Neutrophil (primary cell): ENCODE measurements around the gene GYS1.

Experiments used
- H3K27ac ChIP-seq: fragments of 200-600 bp; sonication (generic); 2 replicates; pipeline ENCODE4 v1.5.1; 2016; ENCODE audit warnings: mild to moderate bottlenecking, moderate library complexity
- H3K27me3 ChIP-seq: fragments of 200-600 bp; sonication (generic); 2 replicates; pipeline ENCODE4 v1.6.0; 2016; ENCODE audit warnings: mild to moderate bottlenecking
- H3K36me3 ChIP-seq: fragments of 200-600 bp; sonication (generic); 2 replicates; pipeline ENCODE4 v1.5.1; 2017
- H3K4me1 ChIP-seq, 2 experiments: fragments of 200-600 bp in 1 of 2; sonication (generic) in 1 of 2; 1 replicate in 1 of 2; 2 replicates in 1 of 2; pipeline versions ENCODE4 v1.5.1 to v1.6.1; 2013 to 2016; ENCODE audit warnings: low read depth in 1 of 2, low read length in 1 of 2, mild to moderate bottlenecking in 1 of 2, moderate library complexity in 1 of 2; ENCODE audit not compliant: control insufficient read depth in 1 of 2, insufficient read depth in 1 of 2
- H3K4me3 ChIP-seq, 2 experiments: fragments of 200-600 bp in 1 of 2; sonication (generic) in 1 of 2; 1 replicate in 1 of 2; 2 replicates in 1 of 2; pipeline ENCODE4 v1.5.1; 2013 to 2016; ENCODE audit warnings: low read depth in 1 of 2, low read length in 1 of 2, mild to moderate bottlenecking in 1 of 2, moderate library complexity in 1 of 2
- H3K9me3 ChIP-seq: fragments of 200-600 bp; sonication (generic); 2 replicates; pipeline ENCODE4 v1.5.1; 2016
- CTCF ChIP-seq: fragments of 200-600 bp; sonication (generic); IDR thresholded peaks from 2 replicates; pipeline ENCODE4 v1.5.1; 2016; ENCODE audit warnings: antibody characterized with exemption

Gene GYS1

GRCh38 chr19:48968179-48968661 lies 24.9 kb downstream of the GYS1 start:
- peaks cover 49 to 53% of the 10 kb centered on the region in 2 experiments for H3K4me1 ChIP-seq
- H3K27ac ChIP-seq: peak overlapping the region; percentile 98
- H3K4me3 ChIP-seq: peak overlapping the region; percentile 89 to 100
- TF ChIP-seq CTCF: no peak
- no peaks in the 10 kb centered on the region for H3K9me3 ChIP-seq
- H3K27me3 ChIP-seq: no peaks in the 10 kb centered on the region
- peaks cover 54% of the 10 kb centered on the region for H3K36me3 ChIP-seq

- TF ChIP-seq CTCF: peak; percentile 12
- peak overlapping the region; percentile 98 for H3K27ac ChIP-seq
- peaks cover 50% of the 10 kb centered on the region for H3K36me3 ChIP-seq
- no peaks in the 10 kb centered on the region for H3K27me3 ChIP-seq
- no peaks in the 10 kb centered on the region for H3K9me3 ChIP-seq
- H3K4me3 ChIP-seq: peak overlapping the region; percentile 89 to 100
- H3K4me1 ChIP-seq: peaks cover 53% of the 10 kb centered on the region in 2 experiments
These were observed 25.5 kb downstream of the GYS1 start for GRCh38 chr19:48967346-48968178.

GRCh38 chr19:48966541-48967345 lies 26.4 kb downstream of the GYS1 start:
- Histone ChIP-seq H3K27ac (peak overlapping the region; percentile 98), H3K27me3 (no peaks in the 10 kb centered on the region), H3K36me3 (peaks cover 44% of the 10 kb centered on the region), H3K4me3 (peak overlapping the region; percentile 89 to 100), H3K9me3 (no peaks in the 10 kb centered on the region), H3K4me1 (peaks cover 61% of the 10 kb centered on the region in 2 experiments)
- no peak for TF ChIP-seq CTCF

- Histone ChIP-seq H3K36me3 (peaks cover 44% of the 10 kb centered on the region), H3K27ac (peak overlapping the region; percentile 98), H3K27me3 (no peaks in the 10 kb centered on the region), H3K4me1 (peaks cover 66% of the 10 kb centered on the region in 2 experiments), H3K4me3 (peak overlapping the region; percentile 89 to 100), H3K9me3 (no peaks in the 10 kb centered on the region)
- no peak for TF ChIP-seq CTCF
These were observed 27.1 kb downstream of the GYS1 start for GRCh38 chr19:48965806-48966540.
